Neural cell (in vitro differentiated cells): ENCODE data around the gene LILRA1.
"Not testable (repeated sequence)": the region's sequence is repeated elsewhere in the genome, so short reads cannot be mapped to it uniquely, and the experiment has no call there.

Experiments
- CTCF ChIP-seq: fragments of 450-650 bp; IDR thresholded peaks from 2 replicates; pipeline ENCODE4 v1.5.1; 2014; ENCODE audit warnings: antibody characterized with exemption, mild to moderate bottlenecking, moderate library complexity; ENCODE audit not compliant: poor library complexity, severe bottlenecking
- EP300 ChIP-seq: fragments of 450-650 bp; conservative IDR thresholded peaks from 2 replicates; pipeline ENCODE4 v1.6.1; 2014; ENCODE audit warnings: antibody characterized with exemption, mild to moderate bottlenecking, moderate library complexity; ENCODE audit not compliant: poor library complexity, severe bottlenecking
- MXI1 ChIP-seq: fragments of 450-650 bp; conservative IDR thresholded peaks from 2 replicates; pipeline ENCODE4 v1.6.1; 2014; ENCODE audit warnings: antibody characterized with exemption, mild to moderate bottlenecking; ENCODE audit not compliant: poor library complexity, severe bottlenecking
- POLR2AphosphoS5 ChIP-seq: IDR thresholded peaks from 2 replicates; pipeline ENCODE4 v1.6.1; 2012
- RAD21 ChIP-seq: fragments of 450-650 bp; conservative IDR thresholded peaks from 2 replicates; pipeline ENCODE4 v1.6.1; 2014; ENCODE audit warnings: antibody characterized with exemption, mild to moderate bottlenecking, moderate library complexity
- SMC3 ChIP-seq: fragments of 450-650 bp; conservative IDR thresholded peaks from 2 replicates; pipeline ENCODE4 v1.6.1; 2014; ENCODE audit warnings: antibody characterized with exemption, mild to moderate bottlenecking, moderate library complexity; ENCODE audit not compliant: poor library complexity
- TAF1 ChIP-seq: IDR thresholded peaks from 2 replicates; pipeline ENCODE4 v1.6.1; 2012; ENCODE audit warnings: low read depth

- not testable (repeated sequence) for TF ChIP-seq POLR2AphosphoS5, CTCF, EP300, MXI1, SMC3, RAD21, TAF1
Observed at GRCh38 chr19:54593445-54593844, at the start of gene LILRA1.
